HUDEP-2 (cell line): Measurements from ENCODE around the gene MELTF.
"Not testable (repeated sequence)": the region's sequence is repeated elsewhere in the genome, so short reads cannot be mapped to it uniquely, and the experiment has no call there.

Experiments
- DNase-seq, 76 experiments: peaks; one replicate each; lab custom pipeline; 2025; ENCODE audit not compliant: unreplicated experiment in 76 of 76; lab: John Stamatoyannopoulos, UW

The MELTF gene

GRCh38 chr3:197029511-197030167, at the start of gene MELTF:
Gene MELTF, minus strand, starts transcription at chr3:197029817. Its CDS starts 115 bp downstream, at chr3:197029702.
- peak in 65 of 76 experiments; percentile 2 to 74 (median 47) for DNase-seq

- DNase-seq, result no peak
Measured at GRCh38 chr3:197076415-197076814, 46.8 kb upstream of the MELTF start.

GRCh38 chr3:197068077-197068476, 38.5 kb upstream of the MELTF start:
- no peak for DNase-seq

GRCh38 chr3:197064771-197065170, 35.2 kb upstream of the MELTF start:
- DNase-seq, result peak in 13 of 76 experiments; percentile 2 to 31 (median 11)

- no peak for DNase-seq
Measured at GRCh38 chr3:197062446-197062845, 32.8 kb upstream of the MELTF start.

GRCh38 chr3:197051637-197052036, 22.0 kb upstream of the MELTF start:
- DNase-seq, result not testable (repeated sequence)

- no peak for DNase-seq
Measured at GRCh38 chr3:197050511-197050910, 20.9 kb upstream of the MELTF start.

- DNase-seq, result no peak
Measured at GRCh38 chr3:197042539-197042938, 12.9 kb upstream of the MELTF start.

GRCh38 chr3:197041875-197042488, 12.4 kb upstream of the MELTF start:
- DNase-seq, result no peak

- DNase-seq, result no peak
Measured at GRCh38 chr3:197040658-197041057, 11.0 kb upstream of the MELTF start.

- no peak for DNase-seq
Measured at GRCh38 chr3:197038679-197039462, 9.3 kb upstream of the MELTF start.

GRCh38 chr3:197035577-197035976, 6.0 kb upstream of the MELTF start:
- no peak for DNase-seq

- DNase-seq, result not testable (repeated sequence)
Measured at GRCh38 chr3:197034778-197035177, 5.2 kb upstream of the MELTF start.

GRCh38 chr3:197033764-197034163, 4.1 kb upstream of the MELTF start:
- not testable (repeated sequence) for DNase-seq

- DNase-seq, result no peak
Measured at GRCh38 chr3:197031315-197032285, 2.0 kb upstream of the MELTF start.

GRCh38 chr3:197030379-197031314, 1.0 kb upstream of the MELTF start:
- DNase-seq, result no peak

GRCh38 chr3:197028728-197029510, 698 bp downstream of the MELTF start:
- DNase-seq, result peak in 18 of 76 experiments; percentile 2 to 47 (median 18)

GRCh38 chr3:197027896-197028727, 1.5 kb downstream of the MELTF start:
- peak in 4 of 76 experiments; percentile 7 to 43 (median 13) for DNase-seq
